Mesodermal cell (in vitro differentiated cells): ENCODE measurements around the gene BCKDHA.
A peak's percentile ranks its signal among the peaks of the same experiment; 100 is the strongest.
"Not testable (repeated sequence)": the region's sequence is repeated elsewhere in the genome, so short reads cannot be mapped to it uniquely, and the experiment has no call there.

Experiments
- H3K27ac ChIP-seq: 2 replicates; pipeline ENCODE4 v1.7.0; 2013; ENCODE audit warnings: mild to moderate bottlenecking, low read depth, low read length, moderate library complexity; ENCODE audit not compliant: severe bottlenecking
- H3K36me3 ChIP-seq: 2 replicates; pipeline ENCODE4 v1.7.1; 2013; ENCODE audit warnings: mild to moderate bottlenecking, low read length, moderate library complexity; ENCODE audit not compliant: control insufficient read depth, insufficient read depth
- H3K4me1 ChIP-seq: one replicate; pipeline ENCODE4 v1.7.1; 2013; ENCODE audit warnings: mild to moderate bottlenecking, low read length; ENCODE audit not compliant: insufficient read depth, control insufficient read depth, poor library complexity, severe bottlenecking
- H3K4me3 ChIP-seq: 2 replicates; pipeline ENCODE4 v1.7.0; 2013; ENCODE audit warnings: low read length, control low read depth, mild to moderate bottlenecking; ENCODE audit not compliant: insufficient read depth, poor library complexity, severe bottlenecking; ENCODE audit errors: extremely low read depth
- H3K9me3 ChIP-seq: 2 replicates; pipeline ENCODE4 v1.7.1; 2013; ENCODE audit warnings: mild to moderate bottlenecking, low read length, moderate library complexity; ENCODE audit not compliant: control insufficient read depth
- WGBS, 2 experiments: methylation state at CpG; one replicate each; pipeline ENCODE4 v1.1.5; 2013; ENCODE audit warnings: missing lambda C conversion rate in 2 of 2; ENCODE audit not compliant: insufficient coverage in 2 of 2; 5-methylcytosine and 5-hydroxymethylcytosine counted together

Gene BCKDHA

GRCh38 chr19:41426952-41427646 lies 29.5 kb downstream of the BCKDHA start, which contains the start of gene B3GNT8:
Gene B3GNT8, minus strand, starts transcription at chr19:41427374. Its CDS starts 596 bp downstream, at chr19:41426778.
- Histone ChIP-seq H3K27ac (peak within 1 kb of the TSS; percentile 57), H3K9me3 (no peaks in the 10 kb centered on the region), H3K4me1 (peaks cover 25% of the 10 kb centered on the region), H3K4me3 (peak within 1 kb of the TSS; percentile 37), H3K36me3 (peaks cover 43% of the 10 kb centered on the region)
- 12 to 13% methylated on average over 6 to 11 of the region's 19 CpGs for WGBS, 2 experiments

DNA sequence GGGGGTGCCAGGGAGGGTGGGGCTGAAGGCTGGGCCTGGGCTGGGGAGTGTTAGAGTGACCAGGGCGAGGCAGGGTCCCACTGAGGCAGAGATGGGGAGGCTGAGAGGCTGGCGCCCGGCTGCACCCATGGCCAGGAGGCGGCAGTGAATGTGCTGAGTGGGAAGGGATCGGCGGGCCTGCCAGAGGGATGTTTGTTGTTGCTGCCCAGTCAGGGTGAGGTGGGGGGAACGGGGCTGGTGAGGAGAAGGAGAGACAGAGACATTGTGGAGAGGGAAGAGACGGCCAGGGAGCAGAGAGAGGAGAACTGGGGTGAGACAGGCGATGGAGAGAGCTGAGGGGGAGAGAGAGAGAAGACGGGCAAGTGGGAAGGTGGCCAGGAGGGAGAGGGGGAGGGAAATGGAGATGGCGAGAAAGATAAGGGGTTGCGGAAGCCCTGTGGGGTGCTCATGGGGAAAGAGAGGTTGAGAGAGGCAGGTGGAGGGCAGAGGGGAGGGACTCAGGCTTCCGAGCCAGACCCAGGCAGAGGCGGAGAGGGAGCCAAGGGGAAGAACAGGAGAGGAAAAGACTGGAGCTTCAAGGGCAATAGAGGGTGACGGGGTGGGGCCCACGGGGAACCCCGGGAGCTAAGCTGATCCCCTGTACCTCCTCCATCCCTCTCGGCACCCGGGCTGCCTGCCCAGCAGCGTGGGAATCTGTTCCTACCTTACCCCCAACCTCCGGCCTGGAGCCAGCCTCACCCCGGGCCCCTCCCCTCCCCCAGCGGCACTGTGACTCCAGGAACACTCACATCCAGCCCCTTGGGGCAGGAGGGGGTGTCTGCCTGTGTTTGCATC lies 30.2 kb downstream of the BCKDHA start:
- H3K4me1 ChIP-seq = peaks cover 26% of the 10 kb centered on the region
- H3K27ac ChIP-seq = peak overlapping the region; percentile 36
- WGBS, 2 experiments = 25 to 30% methylated on average over 14 to 17 of the region's 23 CpGs
- H3K4me3 ChIP-seq = peak overlapping the region; percentile 37
- no peaks in the 10 kb centered on the region for H3K9me3 ChIP-seq
- H3K36me3 ChIP-seq = peaks cover 48% of the 10 kb centered on the region

GRCh38 chr19:41428481-41428859 lies 30.9 kb downstream of the BCKDHA start:
- H3K4me3 ChIP-seq = no peak overlapping the region
- H3K9me3 ChIP-seq = no peaks in the 10 kb centered on the region
- peaks cover 29% of the 10 kb centered on the region for H3K4me1 ChIP-seq
- 80% methylated on average over 1 of the region's 1 CpG; no CpG with 5 or more reads in 1 of the 2 experiments for WGBS, 2 experiments
- H3K27ac ChIP-seq = no peak overlapping the region
- peaks cover 49% of the 10 kb centered on the region for H3K36me3 ChIP-seq

DNA sequence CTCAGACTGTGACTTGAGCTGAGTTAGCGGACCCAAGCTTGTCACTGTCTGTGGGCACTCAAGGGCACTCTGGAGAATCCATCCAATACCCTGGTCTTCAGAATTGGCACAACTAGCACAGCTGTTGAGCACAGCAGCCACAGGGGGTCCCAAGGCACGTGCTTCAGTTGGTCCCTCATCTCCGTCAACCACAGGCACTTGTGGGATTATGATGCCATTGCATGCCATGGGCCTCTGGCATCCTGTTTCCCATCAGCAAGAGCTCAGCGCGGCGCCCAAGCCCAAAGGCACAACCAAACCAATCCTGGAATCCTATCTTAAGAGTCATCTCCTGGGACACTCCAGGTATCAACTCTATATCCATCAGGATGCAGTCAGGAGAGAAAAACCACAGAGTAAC lies 33.3 kb downstream of the BCKDHA start:
- peaks cover 29% of the 10 kb centered on the region for H3K4me1 ChIP-seq
- H3K27ac ChIP-seq = no peak overlapping the region
- 86 to 100% methylated on average over 3 to 6 of the region's 6 CpGs for WGBS, 2 experiments
- peaks cover 37% of the 10 kb centered on the region for H3K36me3 ChIP-seq
- no peak overlapping the region for H3K4me3 ChIP-seq
- H3K9me3 ChIP-seq = no peaks in the 10 kb centered on the region

DNA sequence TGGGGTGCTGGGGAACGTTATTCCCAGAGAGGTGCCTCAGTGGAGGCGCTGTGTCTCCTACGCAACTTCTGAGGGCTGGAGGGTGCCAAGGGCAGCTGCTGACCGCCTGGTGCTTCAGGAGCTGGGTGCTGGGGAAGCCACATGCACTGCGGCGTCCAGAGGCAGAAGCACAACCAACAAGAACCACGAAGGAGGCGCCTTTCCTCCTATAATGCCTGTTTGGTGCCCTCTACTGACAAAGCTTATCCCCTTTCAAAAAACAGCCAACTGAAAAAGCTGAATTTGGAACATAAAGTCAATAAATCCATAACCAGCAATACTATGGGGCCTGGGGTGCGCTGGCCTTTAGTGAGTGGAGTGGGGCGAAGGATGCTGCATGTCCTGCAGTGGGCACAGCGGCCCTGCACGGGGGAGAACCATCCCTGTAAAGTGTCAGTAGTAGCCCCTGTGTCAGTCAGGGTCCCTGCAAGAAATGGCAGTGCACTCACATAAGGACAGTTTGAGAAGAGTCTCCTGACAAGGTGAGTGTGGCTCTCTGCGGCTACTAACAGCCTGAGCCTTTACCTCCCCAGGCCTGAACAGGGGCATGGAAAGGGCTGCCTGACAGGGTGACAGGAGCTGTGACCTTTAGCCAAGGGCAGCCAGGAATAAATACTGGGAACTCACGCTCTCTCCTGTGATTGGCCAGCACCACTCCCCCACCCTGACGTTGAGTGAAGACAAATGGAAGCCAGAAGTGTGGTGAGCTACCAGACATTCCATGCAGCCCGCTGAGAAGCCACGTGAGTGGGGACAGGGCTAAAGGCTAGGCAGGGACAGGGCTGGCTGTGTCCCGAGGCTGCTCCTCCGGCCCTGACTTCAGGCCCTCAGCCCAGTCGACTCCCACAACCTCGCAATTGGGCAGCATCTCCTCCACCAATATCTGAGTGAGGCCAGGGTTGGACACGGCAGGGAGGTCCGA lies 34.1 kb downstream of the BCKDHA start:
- Histone ChIP-seq H3K4me3 (no peak overlapping the region), H3K9me3 (no peaks in the 10 kb centered on the region), H3K36me3 (peaks cover 45% of the 10 kb centered on the region), H3K4me1 (peaks cover 25% of the 10 kb centered on the region), H3K27ac (peak overlapping the region; percentile 36)
- 84 to 90% methylated on average over 18 to 21 of the region's 23 CpGs for WGBS, 2 experiments

DNA sequence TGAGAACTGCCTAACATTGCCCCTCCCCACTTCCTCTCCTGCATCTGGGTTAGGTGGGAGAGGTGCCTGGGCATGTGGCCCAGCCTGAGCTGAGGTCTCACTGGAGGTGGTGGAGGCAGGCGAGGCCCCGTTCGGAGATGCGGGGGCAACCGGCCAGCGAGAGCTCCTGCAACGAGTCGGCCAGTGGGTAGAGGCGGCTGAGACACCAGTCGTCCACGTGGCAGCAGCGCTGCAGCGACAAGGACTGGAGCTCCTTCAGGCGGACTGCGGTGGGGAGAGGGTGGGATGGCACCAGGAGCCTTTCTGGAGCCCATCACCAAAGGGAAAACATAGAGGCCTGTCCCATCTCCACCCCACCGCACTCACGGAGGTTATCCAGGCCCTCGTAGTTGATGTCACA lies 35.6 kb downstream of the BCKDHA start:
- H3K9me3 ChIP-seq = no peaks in the 10 kb centered on the region
- no peak overlapping the region for H3K4me3 ChIP-seq
- WGBS, 2 experiments = 92 to 97% methylated on average over 17 to 18 of the region's 18 CpGs
- H3K27ac ChIP-seq = peak overlapping the region; percentile 41
- peaks cover 55% of the 10 kb centered on the region for H3K36me3 ChIP-seq
- H3K4me1 ChIP-seq = peaks cover 14% of the 10 kb centered on the region

DNA sequence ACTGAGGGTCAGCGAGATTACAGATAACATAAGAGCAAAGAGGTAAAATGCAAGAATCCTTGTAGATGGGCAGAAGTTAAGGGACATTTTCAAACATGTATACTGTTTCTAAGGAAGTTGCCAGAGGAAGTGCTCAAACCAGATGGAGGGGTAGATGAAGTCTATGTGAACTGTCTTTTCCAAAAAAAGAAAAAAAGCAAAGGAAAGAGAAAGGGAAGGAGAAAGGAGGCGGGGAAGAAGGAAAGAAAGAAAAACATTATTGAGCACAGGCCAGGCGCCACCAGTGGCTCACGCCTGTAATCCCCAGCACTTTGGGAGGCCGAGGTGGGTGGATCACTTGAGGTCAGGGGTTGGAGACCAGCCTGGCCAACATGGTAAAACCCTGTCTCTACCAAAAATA lies 36.8 kb downstream of the BCKDHA start:
- no peaks in the 10 kb centered on the region for H3K9me3 ChIP-seq
- peaks cover 45% of the 10 kb centered on the region for H3K36me3 ChIP-seq
- 92 to 98% methylated on average over 4 to 5 of the region's 5 CpGs for WGBS, 2 experiments
- H3K4me1 ChIP-seq = peaks cover 12% of the 10 kb centered on the region
- no peak overlapping the region for H3K4me3 ChIP-seq
- H3K27ac ChIP-seq = no peak overlapping the region

DNA sequence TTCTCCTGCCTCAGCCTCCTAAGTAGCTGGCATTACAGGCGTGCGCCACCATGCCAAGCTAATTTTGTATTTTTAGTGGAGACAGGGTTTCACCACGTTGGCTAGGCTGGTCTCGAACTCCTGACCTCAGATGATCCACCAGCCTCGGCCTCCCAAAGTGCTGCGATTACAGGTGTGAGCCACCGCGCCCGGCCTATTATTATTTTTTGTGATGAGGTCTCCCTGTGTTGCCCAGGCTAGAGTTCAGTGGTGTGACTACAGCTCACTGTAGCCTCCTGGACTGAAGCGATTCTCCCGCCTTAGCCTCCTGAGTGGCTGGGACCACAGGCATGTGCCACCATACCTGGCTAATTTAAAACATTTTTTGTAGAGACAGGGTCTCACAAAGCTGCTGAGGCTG lies 37.8 kb downstream of the BCKDHA start:
- not testable (repeated sequence) for H3K4me3 ChIP-seq, H3K9me3 ChIP-seq, H3K27ac ChIP-seq
- H3K4me1 ChIP-seq = peaks cover 12% of the 10 kb centered on the region
- H3K36me3 ChIP-seq = peaks cover 44% of the 10 kb centered on the region
- WGBS, 2 experiments = 95 to 96% methylated on average over 10 to 11 of the region's 11 CpGs

GRCh38 chr19:41435936-41436673 lies 38.5 kb downstream of the BCKDHA start:
- no peak overlapping the region for H3K4me3 ChIP-seq
- WGBS, 2 experiments = 94 to 97% methylated on average over 18 of the region's 19 CpGs
- H3K9me3 ChIP-seq = no peaks in the 10 kb centered on the region
- H3K27ac ChIP-seq = no peak overlapping the region
- peaks cover 8% of the 10 kb centered on the region for H3K4me1 ChIP-seq
- H3K36me3 ChIP-seq = peaks cover 40% of the 10 kb centered on the region

- H3K36me3 ChIP-seq = peaks cover 38% of the 10 kb centered on the region
Measured at GRCh38 chr19:41436674-41436951, 39.0 kb downstream of the BCKDHA start.

More at GRCh38 chr19:41436674-41436951, 39.0 kb downstream of the BCKDHA start:
- no peaks in the 10 kb centered on the region for H3K9me3 ChIP-seq
- H3K4me1 ChIP-seq = peaks cover 8% of the 10 kb centered on the region
- no peak overlapping the region for H3K27ac ChIP-seq
- H3K4me3 ChIP-seq = no peak overlapping the region
